Body of pancreas (tissue), 4 donors: ENCODE measurements around the gene WWOX.

Experiments used
- POLR2A ChIP-seq, 3 donors: fragments of 450-650 bp; IDR thresholded peaks; one replicate each; pipeline ENCODE4 v1.6.1; 2016; ENCODE audit warnings: antibody characterized with exemption in 3 of 3, mild to moderate bottlenecking in 2 of 3
- TF ChIP-seq, protein P1 (sequence below), 7 experiments: fragments of 450-650 bp in 4 of 7; fragments of 200-600 bp in 3 of 7; sonication (generic) in 3 of 7; IDR thresholded peaks; one replicate each; pipeline ENCODE4 v1.5.1; 2016 to 2019; ENCODE audit warnings: antibody characterized with exemption in 7 of 7

DNA sequence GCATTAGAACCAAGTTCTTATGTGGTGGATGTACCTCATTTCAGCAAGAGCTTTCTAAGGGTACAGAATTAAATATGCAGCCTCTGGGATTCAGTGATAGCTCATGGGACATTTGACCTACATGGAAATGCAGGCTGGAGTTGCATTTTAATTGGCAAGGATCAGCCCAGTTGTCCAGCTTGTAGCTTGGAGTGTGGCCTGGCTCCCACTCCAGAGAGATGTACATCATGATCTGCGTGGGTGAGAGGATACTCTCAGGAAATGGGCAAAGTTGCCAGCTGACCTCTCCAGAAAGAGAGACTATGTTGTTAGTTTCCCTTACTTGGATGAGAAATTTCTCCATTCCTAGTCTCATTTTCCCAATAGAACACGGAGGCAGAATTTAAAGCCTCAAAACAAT is 945.7 kb downstream of the WWOX start:
- TF ChIP-seq, protein P1, sequence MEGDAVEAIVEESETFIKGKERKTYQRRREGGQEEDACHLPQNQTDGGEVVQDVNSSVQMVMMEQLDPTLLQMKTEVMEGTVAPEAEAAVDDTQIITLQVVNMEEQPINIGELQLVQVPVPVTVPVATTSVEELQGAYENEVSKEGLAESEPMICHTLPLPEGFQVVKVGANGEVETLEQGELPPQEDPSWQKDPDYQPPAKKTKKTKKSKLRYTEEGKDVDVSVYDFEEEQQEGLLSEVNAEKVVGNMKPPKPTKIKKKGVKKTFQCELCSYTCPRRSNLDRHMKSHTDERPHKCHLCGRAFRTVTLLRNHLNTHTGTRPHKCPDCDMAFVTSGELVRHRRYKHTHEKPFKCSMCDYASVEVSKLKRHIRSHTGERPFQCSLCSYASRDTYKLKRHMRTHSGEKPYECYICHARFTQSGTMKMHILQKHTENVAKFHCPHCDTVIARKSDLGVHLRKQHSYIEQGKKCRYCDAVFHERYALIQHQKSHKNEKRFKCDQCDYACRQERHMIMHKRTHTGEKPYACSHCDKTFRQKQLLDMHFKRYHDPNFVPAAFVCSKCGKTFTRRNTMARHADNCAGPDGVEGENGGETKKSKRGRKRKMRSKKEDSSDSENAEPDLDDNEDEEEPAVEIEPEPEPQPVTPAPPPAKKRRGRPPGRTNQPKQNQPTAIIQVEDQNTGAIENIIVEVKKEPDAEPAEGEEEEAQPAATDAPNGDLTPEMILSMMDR (IDR thresholded peaks at IDR 0.05): no peak
- TF ChIP-seq POLR2A (IDR thresholded peaks at IDR 0.05): no peak
